ENCODE results near the gene ZC3HAV1.

ZC3HAV1 gene

DNA sequence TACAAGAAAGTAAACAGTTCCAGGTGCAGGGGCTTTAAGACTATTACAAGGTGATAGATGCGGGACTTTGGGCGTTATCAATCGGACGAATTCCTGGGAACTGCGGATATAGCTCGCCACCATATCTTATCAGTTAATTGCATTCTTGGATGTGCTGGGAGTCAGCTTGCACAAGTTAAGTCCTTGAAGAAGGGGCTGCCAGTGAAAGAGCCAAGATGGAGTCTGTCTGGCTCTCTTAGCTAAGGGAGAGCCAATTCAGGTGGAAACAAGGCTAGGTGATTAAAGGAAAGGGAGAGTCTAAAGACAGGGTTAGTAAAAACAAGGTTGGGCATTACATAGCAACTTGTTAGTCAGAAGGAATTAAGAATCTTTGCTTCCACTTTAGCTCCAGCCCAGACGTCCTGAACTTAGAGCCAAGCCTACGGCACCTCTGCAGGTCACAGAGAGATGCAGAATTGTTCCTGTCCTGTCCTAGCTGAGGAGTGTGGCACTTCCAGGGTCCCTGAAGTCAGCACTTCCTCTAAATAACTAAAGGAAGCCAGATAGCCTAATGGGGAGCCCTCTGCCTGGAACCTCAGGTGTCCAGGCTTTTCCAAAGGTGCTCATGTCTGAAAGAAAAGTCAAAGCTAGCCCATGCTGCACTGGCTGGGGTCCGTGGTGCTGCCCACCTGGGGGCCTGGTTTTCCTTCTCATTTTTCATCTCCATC, 17.3 kb downstream of the ZC3HAV1 start:
- H3K27me3 ChIP-seq (ENCODE audit: low read depth, low read length) = no peaks in the 10 kb centered on the region
- peaks cover 98% of the 10 kb centered on the region for H3K79me2 ChIP-seq (ENCODE audit: low read length)
- H2AFZ ChIP-seq (ENCODE audit: low read depth, low read length) = no peak overlapping the region
- H3K9ac ChIP-seq (ENCODE audit: low read length) = no peak overlapping the region
- no peaks in the 10 kb centered on the region for H3K9me3 ChIP-seq (ENCODE audit: insufficient read depth, low read length)
- no peak for TF ChIP-seq EZH2phosphoT487 (IDR thresholded peaks at IDR 0.05; ENCODE audit: low read depth)
- TF ChIP-seq, protein P1, sequence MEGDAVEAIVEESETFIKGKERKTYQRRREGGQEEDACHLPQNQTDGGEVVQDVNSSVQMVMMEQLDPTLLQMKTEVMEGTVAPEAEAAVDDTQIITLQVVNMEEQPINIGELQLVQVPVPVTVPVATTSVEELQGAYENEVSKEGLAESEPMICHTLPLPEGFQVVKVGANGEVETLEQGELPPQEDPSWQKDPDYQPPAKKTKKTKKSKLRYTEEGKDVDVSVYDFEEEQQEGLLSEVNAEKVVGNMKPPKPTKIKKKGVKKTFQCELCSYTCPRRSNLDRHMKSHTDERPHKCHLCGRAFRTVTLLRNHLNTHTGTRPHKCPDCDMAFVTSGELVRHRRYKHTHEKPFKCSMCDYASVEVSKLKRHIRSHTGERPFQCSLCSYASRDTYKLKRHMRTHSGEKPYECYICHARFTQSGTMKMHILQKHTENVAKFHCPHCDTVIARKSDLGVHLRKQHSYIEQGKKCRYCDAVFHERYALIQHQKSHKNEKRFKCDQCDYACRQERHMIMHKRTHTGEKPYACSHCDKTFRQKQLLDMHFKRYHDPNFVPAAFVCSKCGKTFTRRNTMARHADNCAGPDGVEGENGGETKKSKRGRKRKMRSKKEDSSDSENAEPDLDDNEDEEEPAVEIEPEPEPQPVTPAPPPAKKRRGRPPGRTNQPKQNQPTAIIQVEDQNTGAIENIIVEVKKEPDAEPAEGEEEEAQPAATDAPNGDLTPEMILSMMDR (IDR thresholded peaks at IDR 0.05; ENCODE audit: low read depth, low read length) = no peak
- H3K36me3 ChIP-seq (replicated peaks; ENCODE audit: low read depth, low read length) = peaks cover 70% of the 10 kb centered on the region
- H3K4me2 ChIP-seq (ENCODE audit: low read length) = no peak overlapping the region
- H3K27ac ChIP-seq (ENCODE audit: low read length) = no peak overlapping the region
- peaks cover 30% of the 10 kb centered on the region for H3K4me1 ChIP-seq (ENCODE audit: low read length)
- H4K20me1 ChIP-seq (ENCODE audit: insufficient read depth, low read length) = peaks cover 66% of the 10 kb centered on the region
- H3K4me3 ChIP-seq (ENCODE audit: low read length) = no peak overlapping the region

DNA sequence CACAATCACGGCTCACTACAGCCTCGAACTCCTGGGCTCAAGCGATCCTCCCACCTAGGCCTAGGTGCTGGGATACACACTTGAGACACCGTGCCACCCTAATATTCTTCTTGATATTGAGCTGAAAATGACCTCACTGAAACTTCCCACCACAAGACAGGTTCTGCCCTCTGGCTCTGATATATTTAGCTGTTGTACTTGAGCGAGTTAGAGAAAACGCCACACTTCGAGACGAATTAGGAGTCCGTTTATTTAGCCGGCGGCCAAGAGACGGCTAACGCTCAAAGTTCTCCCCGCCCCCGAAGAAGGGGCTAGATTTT, 17.9 kb downstream of the ZC3HAV1 start:
- no peak overlapping the region for H2AFZ ChIP-seq (ENCODE audit: low read depth, low read length)
- no peak overlapping the region for H3K27ac ChIP-seq (ENCODE audit: low read length)
- H3K9ac ChIP-seq (ENCODE audit: low read length) = no peak overlapping the region
- H4K20me1 ChIP-seq (ENCODE audit: insufficient read depth, low read length) = peaks cover 63% of the 10 kb centered on the region
- TF ChIP-seq EZH2phosphoT487 (IDR thresholded peaks at IDR 0.05; ENCODE audit: low read depth) = no peak
- TF ChIP-seq, protein P1 (IDR thresholded peaks at IDR 0.05; ENCODE audit: low read depth, low read length) = no peak
- peaks cover 28% of the 10 kb centered on the region for H3K4me1 ChIP-seq (ENCODE audit: low read length)
- H3K4me2 ChIP-seq (ENCODE audit: low read length) = no peak overlapping the region
- peaks cover 75% of the 10 kb centered on the region for H3K36me3 ChIP-seq (replicated peaks; ENCODE audit: low read depth, low read length)
- peaks cover 98% of the 10 kb centered on the region for H3K79me2 ChIP-seq (ENCODE audit: low read length)
- no peaks in the 10 kb centered on the region for H3K27me3 ChIP-seq (ENCODE audit: low read depth, low read length)
- peaks cover 3% of the 10 kb centered on the region; the same call in 1 of the 2 replicates for H3K9me3 ChIP-seq (ENCODE audit: insufficient read depth, low read length)
- H3K4me3 ChIP-seq (ENCODE audit: low read length) = no peak overlapping the region

DNA sequence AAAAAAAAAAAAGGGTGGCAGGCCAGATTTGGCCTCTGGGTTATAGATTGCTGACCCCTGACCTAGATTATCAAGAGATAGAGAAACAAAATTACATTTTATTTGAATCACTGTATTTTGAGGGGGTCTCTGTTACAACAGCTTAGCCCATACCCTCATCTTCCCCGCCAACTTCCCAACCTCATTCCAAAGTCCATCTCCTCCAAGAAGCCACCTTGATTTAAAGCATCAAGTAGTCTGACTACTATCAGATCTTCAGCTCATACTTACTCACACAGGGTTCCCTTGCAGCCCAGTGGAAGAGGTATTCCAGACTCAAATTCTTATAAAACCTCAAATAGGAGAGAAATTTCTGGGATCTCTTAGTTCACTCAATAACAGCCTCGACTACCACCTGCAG, 20.4 kb downstream of the ZC3HAV1 start:
- no peak overlapping the region for H3K4me2 ChIP-seq (ENCODE audit: low read length)
- peaks cover 98% of the 10 kb centered on the region for H3K79me2 ChIP-seq (ENCODE audit: low read length)
- H3K27ac ChIP-seq (ENCODE audit: low read length) = no peak overlapping the region
- peaks cover 40% of the 10 kb centered on the region for H4K20me1 ChIP-seq (ENCODE audit: insufficient read depth, low read length)
- no peak overlapping the region for H2AFZ ChIP-seq (ENCODE audit: low read depth, low read length)
- no peak overlapping the region for H3K4me3 ChIP-seq (ENCODE audit: low read length)
- H3K9ac ChIP-seq (ENCODE audit: low read length) = no peak overlapping the region
- no peak for TF ChIP-seq EZH2phosphoT487 (IDR thresholded peaks at IDR 0.05; ENCODE audit: low read depth)
- TF ChIP-seq, protein P1 (IDR thresholded peaks at IDR 0.05; ENCODE audit: low read depth, low read length) = no peak
- peaks cover 5% of the 10 kb centered on the region for H3K4me1 ChIP-seq (ENCODE audit: low read length)
- no peaks in the 10 kb centered on the region for H3K27me3 ChIP-seq (ENCODE audit: low read depth, low read length)
- peaks cover 81% of the 10 kb centered on the region for H3K36me3 ChIP-seq (replicated peaks; ENCODE audit: low read depth, low read length)
- peaks cover 3% of the 10 kb centered on the region; the same call in 1 of the 2 replicates for H3K9me3 ChIP-seq (ENCODE audit: insufficient read depth, low read length)

DNA sequence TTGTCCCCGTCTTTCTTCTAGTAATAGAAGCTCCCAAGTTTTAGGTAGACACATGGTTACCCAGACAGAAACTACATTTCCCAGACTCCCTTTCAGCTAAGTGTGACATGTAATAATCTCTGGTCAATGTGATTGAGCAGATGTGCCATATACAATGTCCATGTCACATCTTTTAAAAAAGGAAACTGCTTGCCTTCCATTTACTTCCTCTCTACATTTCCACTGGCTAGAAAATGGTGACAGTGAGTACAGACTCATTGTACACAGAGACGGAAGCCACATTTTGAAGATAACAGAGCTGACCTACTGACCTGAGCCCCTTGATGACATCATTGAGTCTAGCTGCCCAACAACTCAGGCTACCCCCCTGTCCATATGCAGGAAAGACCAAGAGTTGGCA, 21.3 kb downstream of the ZC3HAV1 start:
- no peak overlapping the region for H3K9ac ChIP-seq (ENCODE audit: low read length)
- peaks cover 97% of the 10 kb centered on the region for H3K79me2 ChIP-seq (ENCODE audit: low read length)
- H3K9me3 ChIP-seq (ENCODE audit: insufficient read depth, low read length) = peaks cover 3% of the 10 kb centered on the region; the same call in 1 of the 2 replicates
- peaks cover 84% of the 10 kb centered on the region for H3K36me3 ChIP-seq (replicated peaks; ENCODE audit: low read depth, low read length)
- H3K4me2 ChIP-seq (ENCODE audit: low read length) = no peak overlapping the region
- TF ChIP-seq EZH2phosphoT487 (IDR thresholded peaks at IDR 0.05; ENCODE audit: low read depth) = no peak
- TF ChIP-seq, protein P1 (IDR thresholded peaks at IDR 0.05; ENCODE audit: low read depth, low read length) = no peak
- H3K4me1 ChIP-seq (ENCODE audit: low read length) = no peaks in the 10 kb centered on the region
- no peaks in the 10 kb centered on the region for H3K27me3 ChIP-seq (ENCODE audit: low read depth, low read length)
- H3K27ac ChIP-seq (ENCODE audit: low read length) = no peak overlapping the region
- H3K4me3 ChIP-seq (ENCODE audit: low read length) = no peak overlapping the region
- H4K20me1 ChIP-seq (ENCODE audit: insufficient read depth, low read length) = peaks cover 37% of the 10 kb centered on the region
- H2AFZ ChIP-seq (ENCODE audit: low read depth, low read length) = no peak overlapping the region

All from OCI-LY3 (cell line).